Endothelial cell of umbilical vein (primary cell): ENCODE measurements around the gene SPPL3. TPM values are rescaled to one million over a fixed set of nuclear protein-coding genes. Genes with fewer than 3 reads are reported as not detected.
A peak's percentile ranks its signal among the peaks of the same experiment; 100 is the strongest.

Source experiments
- BruUV-seq: library from RNA; stranded (reverse); fragments of 400-500 nt; replicated peaks from 2 replicates; lab custom pipeline; 2021; lab: Mats Ljungman, UMichigan
- CTCF ChIA-PET: fragments of 300-600, 350-600 bp; sonication (Branson Sonifier 250); formaldehyde crosslinking; loops from one replicate; lab custom pipeline; 2021; ENCODE audit warnings: antibody characterized with exemption, inconsistent platforms; lab: Charles Lee
- POLR2A ChIA-PET: fragments of 300-600, 350-600 bp; sonication (Branson Sonifier 250); formaldehyde crosslinking; loops from one replicate; lab custom pipeline; 2021; ENCODE audit warnings: antibody characterized with exemption, inconsistent platforms; lab: Charles Lee
- DNase-seq: peaks from one replicate; pipeline ENCODE4 v3.0.0-alpha.2; 2011; ENCODE audit warnings: low read depth, low spot score
- FAIRE-seq: peaks from 2 replicates; lab custom pipeline; 2011; peaks lifted over from hg19 to GRCh38; lab: Jason Lieb, UNC
- H2AFZ ChIP-seq: 2 replicates; pipeline ENCODE4 v1.6.0; 2012; ENCODE audit warnings: low read depth, low read length, control low read depth, inconsistent platforms
- H3K27ac ChIP-seq: 2 replicates; pipeline ENCODE4 v1.5.1; 2011; ENCODE audit warnings: low read depth, mild to moderate bottlenecking, control low read depth, low read length, moderate library complexity; ENCODE audit not compliant: insufficient read depth
- H3K27me3 ChIP-seq, 2 experiments: 2 replicates each; pipeline versions ENCODE4 v1.6.0 to v1.6.1; 2011; ENCODE audit warnings: low read length in 2 of 2, mixed read lengths in 1 of 2; ENCODE audit not compliant: control insufficient read depth in 2 of 2, insufficient read depth in 2 of 2
- H3K36me3 ChIP-seq, 2 experiments: 2 replicates in 1 of 2; 3 replicates in 1 of 2; pipeline ENCODE4 v1.5.1; 2011; ENCODE audit warnings: low read length in 2 of 2, mild to moderate bottlenecking in 1 of 2, moderate library complexity in 1 of 2; ENCODE audit not compliant: control insufficient read depth in 2 of 2, insufficient read depth in 2 of 2; ENCODE audit errors: extremely low read depth in 1 of 2
- H3K4me1 ChIP-seq: 3 replicates; pipeline ENCODE4 v1.5.1; 2011; ENCODE audit warnings: mild to moderate bottlenecking, low read length; ENCODE audit not compliant: control insufficient read depth, insufficient read depth; ENCODE audit errors: extremely low read depth
- H3K4me2 ChIP-seq: 2 replicates; pipeline ENCODE4 v1.6.1; 2011; ENCODE audit warnings: low read length, control low read depth, mixed read lengths; ENCODE audit not compliant: insufficient read depth
- H3K4me3 ChIP-seq, 3 experiments: fragments of 200-600 bp in 1 of 3; sonication (generic), shearing (Covaris generic) in 1 of 3; replicated peaks in 1 of 3; 2 replicates each; pipeline ENCODE4 v1.5.1; 2011 to 2016; ENCODE audit warnings: control low read depth in 3 of 3, low read length in 3 of 3, mild to moderate bottlenecking in 2 of 3, inconsistent platforms in 1 of 3, low read depth in 1 of 3, moderate library complexity in 1 of 3; ENCODE audit not compliant: insufficient read depth in 1 of 3
- H3K79me2 ChIP-seq: 2 replicates; pipeline ENCODE4 v1.6.0; 2012; ENCODE audit warnings: low read length, inconsistent platforms; ENCODE audit not compliant: control insufficient read depth, insufficient read depth
- H3K9ac ChIP-seq: replicated peaks from 2 replicates; pipeline ENCODE3; 2011; ENCODE audit warnings: low read length, control low read depth; ENCODE audit not compliant: insufficient read depth; ENCODE audit errors: extremely low read depth
- H3K9me1 ChIP-seq: replicated peaks from 3 replicates; pipeline ENCODE4 v1.6.0; 2011; ENCODE audit warnings: mild to moderate bottlenecking, low read length; ENCODE audit not compliant: control insufficient read depth, insufficient read depth; ENCODE audit errors: extremely low read depth
- H3K9me3 ChIP-seq: replicated peaks from 2 replicates; pipeline ENCODE4 v1.5.1; 2012; ENCODE audit warnings: low read length, inconsistent platforms; ENCODE audit not compliant: control insufficient read depth, insufficient read depth
- H4K20me1 ChIP-seq: replicated peaks from 2 replicates; pipeline ENCODE3; 2011; ENCODE audit warnings: mild to moderate bottlenecking, low read length; ENCODE audit not compliant: control insufficient read depth, insufficient read depth; ENCODE audit errors: extremely low read depth
- EZH2 ChIP-seq: IDR thresholded peaks from 2 replicates; pipeline ENCODE4 v1.6.1; 2012; ENCODE audit warnings: borderline replicate concordance, low read depth, mild to moderate bottlenecking, moderate library complexity, low read length, inconsistent platforms; ENCODE audit not compliant: severe bottlenecking
- FOS ChIP-seq: IDR thresholded peaks from 2 replicates; pipeline ENCODE4 v1.6.1; 2011; ENCODE audit warnings: mild to moderate bottlenecking, low read length, moderate library complexity, borderline replicate concordance; ENCODE audit not compliant: insufficient read depth
- GATA2 ChIP-seq: IDR thresholded peaks from 2 replicates; pipeline ENCODE4 v1.7.0; 2011; ENCODE audit warnings: low read depth, mild to moderate bottlenecking, moderate library complexity, mixed read lengths, low read length; ENCODE audit not compliant: insufficient read length, insufficient read depth
- JUN ChIP-seq: IDR thresholded peaks from 2 replicates; pipeline ENCODE4 v1.6.1; 2011; ENCODE audit warnings: borderline replicate concordance, low read depth; ENCODE audit not compliant: insufficient read length, insufficient read depth
- MYC ChIP-seq: IDR thresholded peaks from one replicate; pipeline ENCODE4 v1.6.1; 2011; ENCODE audit warnings: mild to moderate bottlenecking, low read depth, low read length
- POLR2A ChIP-seq: IDR thresholded peaks from 2 replicates; pipeline ENCODE4 v1.6.1; 2012; ENCODE audit warnings: low read depth, mild to moderate bottlenecking, control low read depth, low read length
- POLR2AphosphoS5 ChIP-seq: IDR thresholded peaks from 2 replicates; pipeline ENCODE4 v1.6.1; 2012; ENCODE audit warnings: low read depth, mild to moderate bottlenecking, control low read depth, low read length, moderate library complexity; ENCODE audit not compliant: insufficient read depth
- dilution Hi-C: fragments of 300-500 bp; cut with MboI; formaldehyde crosslinking; loops from one replicate; pipeline ENCODE4 v1.15.0; 2019; ENCODE audit warnings: low sequenced_read_pairs; ENCODE audit not compliant: extremely low pct_ligation_motif_present
- intact Hi-C: fragments of 100-400 bp; cut with micrococcal nuclease; formaldehyde crosslinking; loops from one replicate; pipeline ENCODE4 v1.10.0; 2022
- polyA plus RNA-seq, 4 experiments: library from polyadenylated mRNA; depleted of rRNA in 3 of 4; stranded (reverse) in 3 of 4; unstranded in 1 of 4; fragments of >200 nt; gene quantifications; 2 replicates each; pipeline versions ENCODE4 v1.2.1 to v1.2.3, GENCODE V29; 2011 to 2012; ENCODE audit warnings: missing spikeins in 1 of 4
- total RNA-seq: library from RNA; stranded (reverse); gene quantifications from 2 replicates; pipeline ENCODE4 v1.2.3, GENCODE V29; 2021
- TF ChIP-seq, protein P1 (sequence below): IDR thresholded peaks from 2 replicates; pipeline ENCODE4 v1.6.1; 2011; ENCODE audit not compliant: insufficient read depth, insufficient read length
- TF ChIP-seq, protein P2 (sequence below), 2 donors: IDR thresholded peaks; 1 replicate in 1 of 2; 2 replicates in 1 of 2; pipeline ENCODE4 v1.5.1; 2011; ENCODE audit warnings: low read length in 2 of 2, mild to moderate bottlenecking in 2 of 2, moderate library complexity in 2 of 2, control low read depth in 1 of 2, inconsistent platforms in 1 of 2, low read depth in 1 of 2; ENCODE audit not compliant: insufficient read depth in 1 of 2; ENCODE audit errors: extremely low read depth in 1 of 2

Gene SPPL3
- total and polyA plus RNA-seq, 2 donors (not counting 3 experiments of a cell fraction or from before 2014, with no cell fraction given): 30.6 to 53.0 TPM

DNA sequence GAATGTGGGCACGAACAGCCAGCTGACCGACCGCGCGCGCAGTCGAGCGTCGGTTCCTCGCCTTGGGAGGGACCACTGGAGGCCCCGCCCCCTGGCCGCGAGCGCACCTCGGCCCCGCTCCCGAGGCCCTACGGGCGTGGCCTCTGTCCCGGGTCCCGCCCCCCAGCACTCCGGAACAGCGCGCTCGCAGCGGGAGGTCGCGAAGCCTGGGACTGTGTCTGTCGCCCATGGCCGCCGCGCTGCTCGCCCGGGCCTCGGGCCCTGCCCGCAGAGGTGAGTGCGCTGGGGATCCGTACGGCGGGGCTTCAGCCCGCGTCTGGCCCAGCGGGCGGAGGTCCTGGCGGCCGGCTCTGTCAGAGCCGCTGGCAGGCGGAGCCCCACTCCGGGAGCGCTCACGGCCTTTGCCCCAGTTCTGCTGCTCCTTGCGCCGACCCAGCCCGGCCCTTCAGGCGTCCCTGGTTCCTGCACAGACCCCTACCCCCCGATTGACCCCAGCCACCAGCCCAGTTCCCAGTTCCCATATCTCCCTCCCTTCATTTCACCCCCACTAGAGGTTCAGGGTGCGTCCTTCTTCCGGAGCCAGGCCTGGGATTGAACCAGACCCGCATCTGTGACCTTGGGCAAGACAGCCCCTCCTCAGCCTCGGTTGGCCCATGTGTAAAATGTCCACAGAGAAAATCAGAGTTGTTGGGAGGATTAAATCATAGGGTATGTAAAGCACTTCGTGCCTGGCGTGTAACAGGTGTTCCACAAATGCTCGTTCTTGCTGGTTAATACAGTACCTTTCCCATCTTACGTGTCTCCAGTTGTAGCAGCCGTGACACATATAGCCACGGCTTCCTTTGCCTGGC, 178.3 kb downstream of the SPPL3 start, which contains the start of gene ACADS:
Gene ACADS, plus strand, starts transcription at position 168 of the 851 bp plus-strand sequence. Its CDS starts 60 bp downstream, at position 228.
- FAIRE-seq: peak; percentile 87
- POLR2A ChIA-PET: no interaction called here
- H3K9ac ChIP-seq: peak within 1 kb of the TSS; percentile 68

DNA sequence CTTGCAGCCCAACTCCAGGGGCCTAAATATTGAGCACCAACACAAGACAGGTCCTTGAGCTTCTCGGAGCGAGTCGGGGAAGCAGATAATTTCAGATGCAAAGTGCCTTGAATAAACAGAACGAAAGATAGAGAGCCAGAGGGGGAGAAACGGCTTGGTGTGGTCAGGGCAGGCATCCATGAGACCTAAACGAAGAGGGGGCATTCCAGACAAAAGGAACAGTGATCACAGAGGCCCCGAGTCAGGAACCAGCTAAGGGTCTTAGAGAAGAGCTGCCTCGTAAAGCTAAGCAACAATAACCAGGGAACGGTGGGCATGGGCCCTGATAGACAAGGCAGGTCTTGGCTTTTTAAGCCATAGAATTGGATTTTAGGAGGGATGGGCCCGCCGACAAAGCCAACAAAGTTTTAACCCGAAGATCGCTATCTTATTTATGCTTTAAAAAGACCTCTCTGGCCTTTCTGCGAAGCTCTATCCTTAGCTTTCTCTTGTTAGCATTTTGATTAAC, 179.0 kb downstream of the SPPL3 start:
- Histone ChIP-seq H3K79me2 (no peaks in the 10 kb centered on the region), H3K4me3 (peak overlapping the region; percentile 43 to 63 (median 56)), H4K20me1 (no peaks in the 10 kb centered on the region), H3K27me3 (no peaks in the 10 kb centered on the region), H3K4me2 (peak overlapping the region; percentile 90), H3K27ac (no peak overlapping the region), H3K9me3 (no peaks in the 10 kb centered on the region), H3K36me3 (peaks cover 12 to 20% of the 10 kb centered on the region in 2 experiments), H3K9ac (peak overlapping the region; percentile 68), H2AFZ (peak overlapping the region; percentile 83), H3K9me1 (no peaks in the 10 kb centered on the region), H3K4me1 (peaks cover 10% of the 10 kb centered on the region)
- DNase-seq (no peak), FAIRE-seq (no peak)
- no TSS peak for BruUV-seq
- intact Hi-C loops (loop anchor here (1.0 to 5.0 kb wide), 3 partner anchors 143 to 247 kb away; partner anchors contain the start of gene POP5), dilution Hi-C loops (no loop called here)
- no peak for TF ChIP-seq FOS
- no peak for TF ChIP-seq EZH2
- no peak for TF ChIP-seq GATA2
- TF ChIP-seq, protein P1, sequence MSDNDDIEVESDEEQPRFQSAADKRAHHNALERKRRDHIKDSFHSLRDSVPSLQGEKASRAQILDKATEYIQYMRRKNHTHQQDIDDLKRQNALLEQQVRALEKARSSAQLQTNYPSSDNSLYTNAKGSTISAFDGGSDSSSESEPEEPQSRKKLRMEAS: no peak
- no peak for TF ChIP-seq JUN
- TF ChIP-seq, protein P2, sequence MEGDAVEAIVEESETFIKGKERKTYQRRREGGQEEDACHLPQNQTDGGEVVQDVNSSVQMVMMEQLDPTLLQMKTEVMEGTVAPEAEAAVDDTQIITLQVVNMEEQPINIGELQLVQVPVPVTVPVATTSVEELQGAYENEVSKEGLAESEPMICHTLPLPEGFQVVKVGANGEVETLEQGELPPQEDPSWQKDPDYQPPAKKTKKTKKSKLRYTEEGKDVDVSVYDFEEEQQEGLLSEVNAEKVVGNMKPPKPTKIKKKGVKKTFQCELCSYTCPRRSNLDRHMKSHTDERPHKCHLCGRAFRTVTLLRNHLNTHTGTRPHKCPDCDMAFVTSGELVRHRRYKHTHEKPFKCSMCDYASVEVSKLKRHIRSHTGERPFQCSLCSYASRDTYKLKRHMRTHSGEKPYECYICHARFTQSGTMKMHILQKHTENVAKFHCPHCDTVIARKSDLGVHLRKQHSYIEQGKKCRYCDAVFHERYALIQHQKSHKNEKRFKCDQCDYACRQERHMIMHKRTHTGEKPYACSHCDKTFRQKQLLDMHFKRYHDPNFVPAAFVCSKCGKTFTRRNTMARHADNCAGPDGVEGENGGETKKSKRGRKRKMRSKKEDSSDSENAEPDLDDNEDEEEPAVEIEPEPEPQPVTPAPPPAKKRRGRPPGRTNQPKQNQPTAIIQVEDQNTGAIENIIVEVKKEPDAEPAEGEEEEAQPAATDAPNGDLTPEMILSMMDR (IDR thresholded peaks at IDR 0.05; ENCODE audit: extremely low read depth in 1 of 2, insufficient read depth in 1 of 2, low read depth in 1 of 2, low read length in 2 of 2): no peak
- no peak for TF ChIP-seq POLR2AphosphoS5
- no peak for TF ChIP-seq MYC
- TF ChIP-seq POLR2A: no peak
- ChIA-PET POLR2A (no interaction called here), CTCF (interaction anchor here (0.6 to 1.5 kb wide), 7 partner anchors 76 to 247 kb away, joined by 3 to 8 read pairs (median 4); no protein-coding TSS in a partner anchor)

More for the DNA sequence above, 178.3 kb downstream of the SPPL3 start, which contains the start of gene ACADS:
- TF ChIP-seq POLR2A: peak; percentile 47
- TF ChIP-seq GATA2: no peak
- TF ChIP-seq POLR2AphosphoS5: peak; percentile 66
- intact Hi-C loops (loop anchor here (1.0 to 5.0 kb wide), 3 partner anchors 144 to 246 kb away; partner anchors contain the start of gene POP5), dilution Hi-C loops (no loop called here)
- DNase-seq: peak; percentile 82
- Histone ChIP-seq H3K79me2 (no peaks in the 10 kb centered on the region), H3K27ac (peak within 1 kb of the TSS; percentile 21), H2AFZ (peak within 1 kb of the TSS; percentile 83), H3K4me1 (peaks cover 10% of the 10 kb centered on the region), H3K9me1 (no peaks in the 10 kb centered on the region), H3K27me3 (no peaks in the 10 kb centered on the region), H3K4me2 (peak within 1 kb of the TSS; percentile 90), H3K9me3 (no peaks in the 10 kb centered on the region), H3K36me3 (peaks cover 10 to 15% of the 10 kb centered on the region in 2 experiments), H4K20me1 (no peaks in the 10 kb centered on the region), H3K4me3 (peak within 1 kb of the TSS; percentile 43 to 63 (median 56))
- BruUV-seq: TSS peak; percentile 5
- CTCF ChIA-PET: interaction anchor here (0.6 to 1.5 kb wide), 7 partner anchors 77 to 246 kb away, joined by 3 to 8 read pairs (median 4); no protein-coding TSS in a partner anchor
